Stomach (tissue), 9 donors: ENCODE results near the gene FLOT1. TPM values are rescaled to one million over a fixed set of nuclear protein-coding genes. Genes with fewer than 3 reads are reported as not detected.
A peak's percentile ranks its signal among the peaks of the same experiment; 100 is the strongest.

Source experiments
- DNase-seq, 2 donors: peaks; one replicate each; pipeline versions ENCODE4 v3.0.0 to v3.0.0-alpha.2; 2013 to 2019
- H3K27ac ChIP-seq, 5 donors: fragments of 200-600 bp in 4 of 5; sonication (generic) in 4 of 5; one replicate each; pipeline ENCODE4 v1.5.1; 2013 to 2019; ENCODE audit warnings: mild to moderate bottlenecking in 1 of 5, moderate library complexity in 1 of 5
- H3K27me3 ChIP-seq, 3 donors: fragments of 200-600 bp; sonication (generic); one replicate each; pipeline ENCODE4 v1.5.1; 2017 to 2019; ENCODE audit warnings: mixed run types in 1 of 3
- H3K36me3 ChIP-seq, 4 donors: fragments of 200-600 bp; sonication (generic); 1 replicate in 3 of 4; 2 replicates in 1 of 4; pipeline ENCODE4 v1.5.1; 2016 to 2019
- H3K4me1 ChIP-seq, 4 donors: fragments of 200-600 bp; sonication (generic); one replicate each; pipeline ENCODE4 v1.5.1; 2016 to 2019
- H3K4me3 ChIP-seq, 4 donors: fragments of 200-600 bp; sonication (generic) in 3 of 4; one replicate each; pipeline ENCODE4 v1.5.1; 2016 to 2019; ENCODE audit warnings: mild to moderate bottlenecking in 1 of 4
- H3K9me3 ChIP-seq, 4 donors: fragments of 200-600 bp; sonication (generic); one replicate each; pipeline ENCODE4 v1.5.1; 2016 to 2019
- EP300 ChIP-seq: sonication (generic); formaldehyde crosslinking; IDR thresholded peaks from one replicate; pipeline ENCODE4 v1.6.1; 2017; ENCODE audit warnings: antibody characterized with exemption
- POLR2A ChIP-seq, 4 donors: fragments of 450-650 bp; IDR thresholded peaks; one replicate each; pipeline ENCODE4 v1.6.1; 2016; ENCODE audit warnings: antibody characterized with exemption in 4 of 4, control low read depth in 2 of 4, mild to moderate bottlenecking in 1 of 4, moderate library complexity in 1 of 4
- POLR2AphosphoS5 ChIP-seq, 3 donors: sonication (generic); formaldehyde crosslinking; IDR thresholded peaks; one replicate each; pipeline ENCODE4 v1.6.1; 2016; ENCODE audit warnings: antibody characterized with exemption in 3 of 3
- WGBS, 5 donors: extraction: QIAGEN DNeasy Blood & Tissue Kit in 3 of 5; methylation state at CpG; one replicate each; pipeline versions ENCODE4 v1.1.5 to v1.1.7; 2013 to 2018; 5-methylcytosine and 5-hydroxymethylcytosine counted together
- intact Hi-C: fragments of 100-400 bp; cut with DNase I; formaldehyde crosslinking; loops from one replicate; pipeline ENCODE4 v1.15.1; 2023; ENCODE audit warnings: low total_unique reads
- polyA plus RNA-seq, 3 donors: library from polyadenylated mRNA; stranded (reverse); fragments of 200-250 nt; gene quantifications; one replicate each; pipeline ENCODE4 v1.2.3, GENCODE V29; 2013
- total RNA-seq, 5 donors: library from RNA; depleted of rRNA; stranded (reverse); fragments of >200 nt; gene quantifications; one replicate each; pipeline versions ENCODE4 v1.1.0 to v1.2.3, GENCODE V29; 2014 to 2016
- TF ChIP-seq, protein P1 (sequence below), 7 experiments: fragments of 450-650 bp in 4 of 7; fragments of 200-600 bp in 3 of 7; sonication (generic) in 3 of 7; IDR thresholded peaks; one replicate each; pipeline ENCODE4 v1.5.1; 2016 to 2019; ENCODE audit warnings: antibody characterized with exemption in 7 of 7, control low read depth in 2 of 7, mild to moderate bottlenecking in 1 of 7
- donor health status: healthy with polysubstance abuse.
- donor health status: Bipolar disorder and iron deficiency.
- donor health status: healthy.

FLOT1 gene
- total and polyA plus RNA-seq, 8 donors, result 40.6 to 201 (median 125) TPM

DNA sequence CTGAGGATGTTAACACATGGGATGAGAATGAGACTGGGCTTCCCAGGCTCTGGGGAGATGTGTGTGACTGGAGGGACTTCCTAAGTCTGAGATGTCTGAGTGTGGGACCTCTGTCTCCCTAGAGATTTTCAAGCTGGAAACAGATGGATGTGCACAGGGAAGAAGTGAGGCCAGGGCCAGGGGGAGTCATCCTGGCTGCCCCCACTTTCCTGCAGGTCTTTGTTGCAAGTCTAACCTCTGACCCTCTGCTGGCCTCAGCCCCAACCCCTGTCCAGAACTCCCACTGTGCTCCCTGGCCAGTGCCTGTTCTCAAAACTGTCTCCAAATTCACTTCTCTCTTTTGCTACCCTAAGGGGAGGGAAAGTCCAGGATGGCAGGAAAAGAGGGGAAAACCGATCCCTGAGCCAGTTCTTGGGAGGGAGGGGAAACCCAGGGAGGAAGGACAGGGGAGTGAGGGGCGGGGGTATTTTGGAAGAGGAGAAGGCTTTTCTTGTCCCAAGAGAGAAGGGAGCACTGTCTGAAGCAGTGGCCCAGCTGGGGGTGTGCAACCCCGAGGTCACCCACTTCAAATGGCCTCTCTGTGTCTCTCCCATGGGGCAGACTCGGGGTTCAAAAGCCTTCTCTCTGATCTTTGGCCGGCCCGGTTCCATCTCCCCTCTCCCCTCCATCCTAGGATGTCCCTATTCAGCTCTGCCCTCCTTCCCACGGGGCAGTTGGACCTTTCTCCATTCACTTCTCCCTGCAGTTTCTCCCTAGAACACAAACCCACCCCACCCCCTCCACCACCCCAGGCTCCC is 59.1 kb downstream of the FLOT1 start:
- TF ChIP-seq, protein P1, sequence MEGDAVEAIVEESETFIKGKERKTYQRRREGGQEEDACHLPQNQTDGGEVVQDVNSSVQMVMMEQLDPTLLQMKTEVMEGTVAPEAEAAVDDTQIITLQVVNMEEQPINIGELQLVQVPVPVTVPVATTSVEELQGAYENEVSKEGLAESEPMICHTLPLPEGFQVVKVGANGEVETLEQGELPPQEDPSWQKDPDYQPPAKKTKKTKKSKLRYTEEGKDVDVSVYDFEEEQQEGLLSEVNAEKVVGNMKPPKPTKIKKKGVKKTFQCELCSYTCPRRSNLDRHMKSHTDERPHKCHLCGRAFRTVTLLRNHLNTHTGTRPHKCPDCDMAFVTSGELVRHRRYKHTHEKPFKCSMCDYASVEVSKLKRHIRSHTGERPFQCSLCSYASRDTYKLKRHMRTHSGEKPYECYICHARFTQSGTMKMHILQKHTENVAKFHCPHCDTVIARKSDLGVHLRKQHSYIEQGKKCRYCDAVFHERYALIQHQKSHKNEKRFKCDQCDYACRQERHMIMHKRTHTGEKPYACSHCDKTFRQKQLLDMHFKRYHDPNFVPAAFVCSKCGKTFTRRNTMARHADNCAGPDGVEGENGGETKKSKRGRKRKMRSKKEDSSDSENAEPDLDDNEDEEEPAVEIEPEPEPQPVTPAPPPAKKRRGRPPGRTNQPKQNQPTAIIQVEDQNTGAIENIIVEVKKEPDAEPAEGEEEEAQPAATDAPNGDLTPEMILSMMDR (IDR thresholded peaks at IDR 0.05), result no peak
- no peak for TF ChIP-seq POLR2AphosphoS5 (IDR thresholded peaks at IDR 0.05)
- TF ChIP-seq POLR2A (IDR thresholded peaks at IDR 0.05), result no peak
- TF ChIP-seq EP300, result no peak
- H3K4me1 ChIP-seq, result peaks cover 29 to 84% (median 57%) of the 10 kb centered on the region in 4 donors

DNA sequence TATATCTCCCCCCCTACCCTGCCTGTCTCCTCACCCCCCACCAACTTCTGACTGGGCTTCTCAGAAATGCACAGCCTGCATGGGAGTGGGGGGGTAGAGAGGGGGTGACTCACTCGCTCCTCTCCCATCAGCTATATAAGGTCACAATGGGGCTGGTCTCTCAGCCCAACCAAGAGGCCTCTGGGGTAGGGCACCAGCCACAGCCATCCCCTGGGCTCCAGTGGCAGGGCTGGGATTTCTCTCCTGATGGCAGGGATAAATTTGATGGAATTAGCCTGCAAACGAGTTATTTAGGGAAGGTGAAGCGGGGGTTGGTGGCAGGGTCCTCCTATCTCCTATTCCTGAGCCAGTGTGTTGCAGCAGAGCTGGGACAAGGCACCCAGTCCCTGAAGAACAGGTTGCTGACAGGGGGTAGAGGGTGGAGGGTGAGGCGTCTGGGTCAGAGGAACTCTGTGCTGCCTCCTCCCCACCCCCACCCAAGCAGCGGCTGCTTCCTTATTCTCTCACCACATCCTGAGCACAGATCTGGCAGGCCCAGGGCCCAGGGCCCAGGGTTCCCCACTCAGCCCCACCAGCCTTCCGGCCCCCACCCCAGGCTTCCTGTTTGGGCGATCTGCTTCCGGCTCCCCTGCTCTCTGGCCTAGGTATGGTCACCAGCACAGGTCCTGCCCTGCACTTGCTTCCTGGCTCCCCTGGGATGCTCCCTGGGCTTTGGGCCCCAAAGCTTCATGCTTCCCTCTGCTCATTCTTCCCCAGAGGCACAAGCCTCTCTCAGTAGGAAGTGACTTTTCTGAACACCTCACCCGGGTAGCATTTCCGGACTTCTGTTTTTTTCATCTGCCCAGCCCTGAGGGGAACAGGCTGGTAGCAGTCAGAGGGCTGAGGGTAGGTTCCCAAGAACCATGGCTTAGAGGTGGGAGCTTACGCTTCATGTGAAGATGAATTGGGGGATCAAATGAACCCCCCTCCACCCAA is 60.1 kb downstream of the FLOT1 start:
- Histone ChIP-seq H3K36me3 (peaks cover 8 to 26% (median 21%) of the 10 kb centered on the region in 4 donors), H3K9me3 (no peaks in the 10 kb centered on the region), H3K27me3 (no peaks in the 10 kb centered on the region), H3K4me3 (peak overlapping the region; percentile 69 to 88 (median 82)), H3K4me1 (peaks cover 20 to 75% (median 49%) of the 10 kb centered on the region in 4 donors), H3K27ac (peak overlapping the region; percentile 65 to 99 (median 97))
- WGBS, 5 donors, result 24 to 49% (median 32%) methylated on average over 9 to 11 of the region's 11 CpGs
- peak; percentile 72 to 89 for DNase-seq
- TF ChIP-seq POLR2A (IDR thresholded peaks at IDR 0.05), result no peak
- TF ChIP-seq, protein P1 (IDR thresholded peaks at IDR 0.05), result no peak
- no peak for TF ChIP-seq EP300
- TF ChIP-seq POLR2AphosphoS5 (IDR thresholded peaks at IDR 0.05), result peak; percentile 32 to 82 (median 74)
- intact Hi-C loops, result no loop called here

More for the DNA sequence above, 59.1 kb downstream of the FLOT1 start:
- 23 to 63% (median 33%) methylated on average over 7 of the region's 7 CpGs for WGBS, 5 donors
- intact Hi-C loops, result no loop called here
- Histone ChIP-seq H3K9me3 (no peaks in the 10 kb centered on the region), H3K27ac (peak overlapping the region; percentile 65 to 99 (median 97)), H3K36me3 (peaks cover 0 to 17% (median 11%) of the 10 kb centered on the region in 4 donors), H3K4me3 (peak overlapping the region; percentile 69 to 88 (median 82)), H3K27me3 (no peaks in the 10 kb centered on the region)
- DNase-seq, result peak in 1 of 2 donors; percentile 28

DNA sequence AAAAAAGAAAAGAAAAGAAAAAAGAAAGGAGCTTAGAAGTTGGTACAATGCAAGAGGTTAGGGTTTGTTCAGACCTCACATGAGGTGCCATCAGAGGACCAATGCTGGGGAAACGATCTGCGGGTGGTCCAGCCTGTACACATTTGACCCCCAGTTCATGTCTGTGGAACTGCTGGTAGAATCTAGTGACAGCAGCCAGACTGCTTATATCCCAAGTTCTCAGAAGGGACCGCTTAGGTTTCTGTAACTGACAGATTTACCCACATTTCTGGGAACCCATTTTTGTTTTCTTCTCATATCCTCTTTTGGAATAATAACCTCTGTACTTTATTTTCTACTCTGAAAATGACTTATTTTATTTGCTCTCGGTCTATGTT is 60.7 kb downstream of the FLOT1 start:
- TF ChIP-seq POLR2A (IDR thresholded peaks at IDR 0.05) (no peak), POLR2AphosphoS5 (IDR thresholded peaks at IDR 0.05) (no peak), EP300 (no peak)
- TF ChIP-seq, protein P1 (IDR thresholded peaks at IDR 0.05), result no peak
- H3K27ac ChIP-seq, result peak overlapping the region; percentile 43 to 99 (median 97)
- H3K4me3 ChIP-seq, result peak overlapping the region; percentile 69 to 88 (median 82)
- H3K9me3 ChIP-seq, result no peaks in the 10 kb centered on the region
- H3K4me1 ChIP-seq, result peaks cover 19 to 74% (median 48%) of the 10 kb centered on the region in 4 donors
- no peaks in the 10 kb centered on the region for H3K27me3 ChIP-seq
- DNase-seq, result no peak
- H3K36me3 ChIP-seq, result peaks cover 14 to 33% (median 28%) of the 10 kb centered on the region in 4 donors
- intact Hi-C loops, result no loop called here
- WGBS, 5 donors, result 25 to 62% (median 58%) methylated on average over 4 of the region's 4 CpGs
